GM12891 (cell line): Measurements from ENCODE around the gene SENP2.

ENCODE experiments used
- POLR2A ChIP-seq: IDR thresholded peaks from 2 replicates; pipeline ENCODE4 v1.6.1; 2011; ENCODE audit warnings: low read depth, low read length, control low read depth
- POLR2AphosphoS5 ChIP-seq: IDR thresholded peaks from 2 replicates; pipeline ENCODE4 v1.6.1; 2011; ENCODE audit warnings: low read depth, low read length, control low read depth

- TF ChIP-seq POLR2A (no peak), POLR2AphosphoS5 (no peak)
Measured at GRCh38 chr3:185678027-185678426, 91.9 kb downstream of the SENP2 start.
